CD4-positive, CD25-positive, alpha-beta regulatory T cell (primary cell): ENCODE measurements around the gene FASN. TPM values are rescaled to one million over a fixed set of nuclear protein-coding genes. Genes with fewer than 3 reads are reported as not detected.
A peak's percentile ranks its signal among the peaks of the same experiment; 100 is the strongest.

ENCODE experiments used
- ATAC-seq, 2 donors: fragments of 150-1000 bp; cut with Tn5 transposase; one replicate each; pipeline ENCODE4 v1.10.0; 2021; ENCODE audit warnings: low read depth in 2 of 2, moderate number of reproducible peaks in 2 of 2, moderate library complexity in 1 of 2
- DNase-seq, 3 donors: peaks; one replicate each; pipeline versions ENCODE4 v3.0.0 to v3.0.0-alpha.2; 2012 to 2022; ENCODE audit warnings: mixed read lengths in 1 of 3
- H3K27ac ChIP-seq: one replicate; pipeline ENCODE4 v1.7.0; 2013; ENCODE audit warnings: mild to moderate bottlenecking, low read length; ENCODE audit not compliant: insufficient read depth, poor library complexity, severe bottlenecking
- H3K27me3 ChIP-seq: one replicate; pipeline ENCODE4 v1.7.0; 2013; ENCODE audit warnings: low read length; ENCODE audit not compliant: control insufficient read depth, insufficient read depth
- H3K36me3 ChIP-seq: one replicate; pipeline ENCODE4 v1.7.0; 2013; ENCODE audit warnings: mild to moderate bottlenecking, low read length, moderate library complexity; ENCODE audit not compliant: control insufficient read depth, insufficient read depth
- H3K4me1 ChIP-seq: 2 replicates; pipeline ENCODE4 v1.7.0; 2013; ENCODE audit warnings: mild to moderate bottlenecking, low read length; ENCODE audit not compliant: insufficient read depth, control insufficient read depth, poor library complexity, severe bottlenecking
- H3K4me3 ChIP-seq: one replicate; pipeline ENCODE4 v1.7.0; 2013; ENCODE audit warnings: low read depth, mild to moderate bottlenecking, low read length, moderate library complexity
- H3K9me3 ChIP-seq, 2 experiments: 1 replicate in 1 of 2; 2 replicates in 1 of 2; pipeline ENCODE4 v1.7.0; 2013; ENCODE audit warnings: low read length in 2 of 2, mild to moderate bottlenecking in 1 of 2, moderate library complexity in 1 of 2; ENCODE audit not compliant: control insufficient read depth in 2 of 2
- H3K27ac Mint-ChIP-seq, 3 donors: one replicate each; pipeline ENCODE4 v1.8.0; 2020 to 2022; ENCODE audit warnings: mild to moderate bottlenecking in 3 of 3, mixed read lengths in 3 of 3, moderate library complexity in 2 of 3
- H3K27me3 Mint-ChIP-seq: one replicate; pipeline ENCODE4 v1.8.0; 2022; ENCODE audit warnings: mild to moderate bottlenecking, mixed read lengths
- H3K36me3 Mint-ChIP-seq: one replicate; pipeline ENCODE4 v1.8.0; 2020; ENCODE audit warnings: mixed read lengths
- H3K4me1 Mint-ChIP-seq, 4 donors: one replicate each; pipeline ENCODE4 v1.8.0; 2020 to 2022; ENCODE audit warnings: mixed read lengths in 4 of 4, mild to moderate bottlenecking in 1 of 4
- H3K4me3 Mint-ChIP-seq, 4 donors: one replicate each; pipeline ENCODE4 v1.8.0; 2020 to 2022; ENCODE audit warnings: mild to moderate bottlenecking in 4 of 4, mixed read lengths in 4 of 4, moderate library complexity in 3 of 4
- H3K9me3 Mint-ChIP-seq, 7 donors: one replicate each; pipeline ENCODE4 v1.8.0; 2020 to 2022; ENCODE audit warnings: mixed read lengths in 7 of 7, mild to moderate bottlenecking in 3 of 7, moderate library complexity in 2 of 7
- polyA plus RNA-seq, 4 donors: library from polyadenylated mRNA; unstranded; fragments of 300-500 nt; fragmentation: Illumina TruSeq; gene quantifications; one replicate each; pipeline ENCODE4 v1.2.3, GENCODE V29; 2021
- total RNA-seq: library from RNA; stranded (reverse); gene quantifications from one replicate; pipeline ENCODE4 v1.2.3, GENCODE V29; 2022

The FASN gene
- total and polyA plus RNA-seq, 5 donors from 2014 or later: 0.23 to 153 (median 0.79) TPM

DNA sequence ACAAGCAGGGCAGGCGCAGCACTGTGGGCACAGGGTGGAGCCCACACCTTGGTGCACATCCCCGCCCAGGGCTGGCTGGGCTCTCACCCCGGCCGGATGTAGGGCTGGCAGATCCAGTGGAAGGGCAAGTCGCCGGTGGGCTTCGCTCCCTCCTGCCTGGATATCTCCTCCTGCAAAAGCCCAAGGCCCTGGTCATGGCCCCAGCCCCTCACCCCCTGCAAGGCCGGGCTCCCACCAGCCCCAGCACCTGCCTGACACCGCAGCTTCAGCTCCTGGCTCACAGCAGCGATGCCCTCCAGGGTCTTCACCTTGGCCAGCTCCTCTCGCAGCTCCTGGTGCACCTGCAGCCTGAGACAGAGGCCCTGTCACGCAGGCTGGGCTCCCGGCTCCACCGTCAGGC is 37.4 kb downstream of the FASN start:
- H3K9me3 ChIP-seq: no peaks in the 10 kb centered on the region
- H3K27ac Mint-ChIP-seq: no peak overlapping the region
- H3K36me3 ChIP-seq: peaks cover 22% of the 10 kb centered on the region
- ATAC-seq (no peak), DNase-seq (no peak)
- peaks cover 0 to 2% (median 0%) of the 10 kb centered on the region in 7 donors for H3K9me3 Mint-ChIP-seq
- no peak overlapping the region for H3K4me3 ChIP-seq
- no peak overlapping the region for H3K4me3 Mint-ChIP-seq
- no peak overlapping the region for H3K27ac ChIP-seq
- H3K27me3 Mint-ChIP-seq: no peaks in the 10 kb centered on the region
- peaks cover 5% of the 10 kb centered on the region for H3K36me3 Mint-ChIP-seq
- H3K27me3 ChIP-seq: no peaks in the 10 kb centered on the region
- H3K4me1 Mint-ChIP-seq: peaks cover 0 to 10% (median 0%) of the 10 kb centered on the region in 4 donors
- peaks cover 18% of the 10 kb centered on the region for H3K4me1 ChIP-seq

DNA sequence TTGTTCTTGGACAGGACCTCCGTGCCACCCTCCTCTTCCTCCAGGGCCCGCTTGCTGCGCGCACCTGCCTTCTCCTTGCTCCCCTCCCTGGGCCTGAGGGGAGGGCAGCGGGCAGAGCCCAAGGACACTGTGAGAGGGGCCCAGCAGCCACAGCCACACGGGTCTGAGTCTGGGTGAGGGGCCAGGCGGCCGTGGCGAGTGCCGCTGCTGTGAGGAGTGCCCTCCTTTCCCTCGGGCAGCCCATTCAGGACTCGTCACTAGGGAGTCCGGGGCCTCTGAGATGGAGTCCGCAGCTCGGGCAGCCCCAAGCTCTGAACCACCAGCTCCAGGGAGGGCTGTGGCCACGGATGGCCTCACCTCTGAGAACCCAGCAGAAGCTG is 38.0 kb downstream of the FASN start:
- no peaks in the 10 kb centered on the region for H3K27me3 Mint-ChIP-seq

DNA sequence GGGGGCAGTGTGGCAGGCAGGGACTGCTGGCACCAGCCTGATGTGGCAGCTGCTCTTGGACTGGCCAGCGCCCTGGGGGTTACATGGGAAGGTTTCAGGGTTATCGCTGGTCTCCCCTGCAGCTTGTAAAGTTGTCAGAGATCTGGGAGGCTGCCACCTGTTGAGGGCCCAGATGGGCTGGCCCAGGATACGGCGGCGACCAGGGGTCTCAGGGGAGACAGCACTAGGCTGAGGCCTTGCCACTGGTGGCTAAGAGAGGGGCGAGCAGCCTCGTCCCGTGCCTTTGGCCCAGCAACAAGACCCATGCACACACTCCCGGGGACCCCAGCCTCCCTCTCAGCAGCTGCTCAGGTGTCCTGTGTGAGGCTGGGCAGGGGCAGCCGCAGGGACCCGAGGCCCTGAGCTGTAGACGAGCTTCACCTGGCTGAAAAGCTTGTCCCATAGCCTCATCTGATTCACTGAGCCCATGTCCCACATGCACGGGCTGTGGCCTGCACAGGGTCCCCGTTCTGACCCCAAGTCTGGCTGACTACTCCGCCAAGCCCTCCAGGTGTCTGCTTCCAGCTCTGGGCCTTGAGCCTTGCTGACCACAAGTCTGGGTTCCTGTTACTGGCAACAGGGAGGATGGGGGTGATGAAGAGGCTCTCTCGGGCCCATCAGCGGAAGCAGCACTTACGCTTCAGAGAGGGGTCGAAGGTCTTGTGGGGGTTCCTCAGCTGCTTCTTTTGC is 38.6 kb downstream of the FASN start:
- no peak for ATAC-seq
- peaks cover 0 to 10% (median 0%) of the 10 kb centered on the region in 4 donors for H3K4me1 Mint-ChIP-seq
- H3K36me3 ChIP-seq: peaks cover 29% of the 10 kb centered on the region
- H3K27me3 Mint-ChIP-seq: no peaks in the 10 kb centered on the region
- H3K9me3 Mint-ChIP-seq: peaks cover 0 to 2% (median 0%) of the 10 kb centered on the region in 7 donors
- no peaks in the 10 kb centered on the region for H3K27me3 ChIP-seq
- H3K27ac ChIP-seq: no peak overlapping the region
- H3K4me3 ChIP-seq: no peak overlapping the region
- peak overlapping the region in 1 of 3 donors; percentile 43 for H3K27ac Mint-ChIP-seq
- DNase-seq: no peak
- H3K4me3 Mint-ChIP-seq: no peak overlapping the region
- peaks cover 10% of the 10 kb centered on the region for H3K4me1 ChIP-seq
- peaks cover 5% of the 10 kb centered on the region for H3K36me3 Mint-ChIP-seq
- H3K9me3 ChIP-seq: no peaks in the 10 kb centered on the region

More for the DNA sequence above, 38.0 kb downstream of the FASN start:
- Histone ChIP-seq H3K4me1 (peaks cover 15% of the 10 kb centered on the region), H3K9me3 (no peaks in the 10 kb centered on the region), H3K4me3 (no peak overlapping the region), H3K27me3 (no peaks in the 10 kb centered on the region), H3K36me3 (peaks cover 26% of the 10 kb centered on the region), H3K27ac (no peak overlapping the region)
- ATAC-seq (no peak), DNase-seq (no peak)
- peaks cover 0 to 2% (median 0%) of the 10 kb centered on the region in 7 donors for H3K9me3 Mint-ChIP-seq
- peaks cover 5% of the 10 kb centered on the region for H3K36me3 Mint-ChIP-seq
- peaks cover 0 to 11% (median 0%) of the 10 kb centered on the region in 4 donors for H3K4me1 Mint-ChIP-seq
- H3K4me3 Mint-ChIP-seq: no peak overlapping the region
- no peak overlapping the region for H3K27ac Mint-ChIP-seq

DNA sequence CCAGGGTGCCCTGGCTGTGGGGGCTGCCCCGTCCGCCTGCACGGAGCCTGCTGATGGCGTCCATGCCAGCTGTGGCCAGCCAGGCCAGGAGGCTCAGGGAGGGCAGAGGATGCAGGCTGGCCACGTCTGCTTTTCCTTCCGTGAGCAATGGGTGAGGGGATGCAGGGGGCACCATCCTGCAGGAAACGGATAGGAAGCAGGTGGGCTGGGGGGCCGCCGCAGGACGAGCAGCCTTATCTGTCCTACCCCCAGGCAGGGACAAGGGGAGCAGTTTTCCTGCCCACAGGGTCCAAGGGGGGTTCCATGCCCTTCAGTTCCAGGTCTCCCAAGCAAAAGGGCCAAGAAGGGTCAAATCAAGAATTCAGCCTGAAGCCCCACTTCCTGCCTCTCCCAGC is 39.2 kb downstream of the FASN start:
- H3K36me3 Mint-ChIP-seq: peaks cover 5% of the 10 kb centered on the region
- H3K4me3 Mint-ChIP-seq: peak overlapping the region in 1 of 4 donors; percentile 55

DNA sequence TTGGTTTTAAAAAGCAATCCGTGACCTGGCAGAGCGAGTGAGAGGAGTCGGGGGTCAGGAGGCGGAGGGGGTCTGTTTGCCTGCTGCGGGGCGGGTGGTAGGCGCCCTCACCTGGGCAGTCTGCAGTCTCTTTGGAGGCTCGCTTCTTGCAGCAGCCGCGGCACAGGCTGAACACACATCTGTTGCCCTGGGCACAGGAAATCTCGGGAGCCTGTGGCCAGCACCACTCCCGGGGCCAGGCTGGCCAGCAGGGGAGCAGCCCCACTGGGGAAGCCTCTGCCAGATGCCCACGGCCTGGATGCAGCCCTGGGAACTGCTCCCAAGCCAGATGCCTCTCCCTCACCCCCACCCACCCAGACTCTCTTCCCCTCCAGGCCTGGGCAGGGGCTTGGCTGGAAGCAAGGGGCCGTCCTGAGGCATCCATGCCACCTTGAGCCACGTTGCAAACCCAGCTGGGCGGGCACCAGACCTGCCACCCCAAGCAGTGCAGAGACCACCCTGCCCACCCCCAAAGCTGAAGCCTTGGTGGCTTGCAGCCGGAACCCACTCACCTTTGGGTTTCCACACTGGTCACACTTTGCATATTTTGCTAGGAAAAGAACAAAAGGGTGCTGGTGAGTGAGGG is 39.7 kb downstream of the FASN start:
- peak overlapping the region in 2 of 4 donors; percentile 22 to 74 for H3K4me3 Mint-ChIP-seq
- peaks cover 33% of the 10 kb centered on the region for H3K36me3 ChIP-seq
- DNase-seq: no peak

More for the DNA sequence above, 39.2 kb downstream of the FASN start:
- peak overlapping the region in 1 of 3 donors; percentile 56 for H3K27ac Mint-ChIP-seq
- H3K9me3 ChIP-seq: no peaks in the 10 kb centered on the region
- H3K4me1 ChIP-seq: peaks cover 5% of the 10 kb centered on the region
- peaks cover 0 to 4% (median 0%) of the 10 kb centered on the region in 4 donors for H3K4me1 Mint-ChIP-seq
- H3K36me3 ChIP-seq: peaks cover 32% of the 10 kb centered on the region
- H3K9me3 Mint-ChIP-seq: peaks cover 0 to 2% (median 0%) of the 10 kb centered on the region in 7 donors
- H3K27me3 Mint-ChIP-seq: no peaks in the 10 kb centered on the region
- H3K27ac ChIP-seq: no peak overlapping the region
- ATAC-seq (no peak), DNase-seq (no peak)
- no peaks in the 10 kb centered on the region for H3K27me3 ChIP-seq
- no peak overlapping the region for H3K4me3 ChIP-seq

DNA sequence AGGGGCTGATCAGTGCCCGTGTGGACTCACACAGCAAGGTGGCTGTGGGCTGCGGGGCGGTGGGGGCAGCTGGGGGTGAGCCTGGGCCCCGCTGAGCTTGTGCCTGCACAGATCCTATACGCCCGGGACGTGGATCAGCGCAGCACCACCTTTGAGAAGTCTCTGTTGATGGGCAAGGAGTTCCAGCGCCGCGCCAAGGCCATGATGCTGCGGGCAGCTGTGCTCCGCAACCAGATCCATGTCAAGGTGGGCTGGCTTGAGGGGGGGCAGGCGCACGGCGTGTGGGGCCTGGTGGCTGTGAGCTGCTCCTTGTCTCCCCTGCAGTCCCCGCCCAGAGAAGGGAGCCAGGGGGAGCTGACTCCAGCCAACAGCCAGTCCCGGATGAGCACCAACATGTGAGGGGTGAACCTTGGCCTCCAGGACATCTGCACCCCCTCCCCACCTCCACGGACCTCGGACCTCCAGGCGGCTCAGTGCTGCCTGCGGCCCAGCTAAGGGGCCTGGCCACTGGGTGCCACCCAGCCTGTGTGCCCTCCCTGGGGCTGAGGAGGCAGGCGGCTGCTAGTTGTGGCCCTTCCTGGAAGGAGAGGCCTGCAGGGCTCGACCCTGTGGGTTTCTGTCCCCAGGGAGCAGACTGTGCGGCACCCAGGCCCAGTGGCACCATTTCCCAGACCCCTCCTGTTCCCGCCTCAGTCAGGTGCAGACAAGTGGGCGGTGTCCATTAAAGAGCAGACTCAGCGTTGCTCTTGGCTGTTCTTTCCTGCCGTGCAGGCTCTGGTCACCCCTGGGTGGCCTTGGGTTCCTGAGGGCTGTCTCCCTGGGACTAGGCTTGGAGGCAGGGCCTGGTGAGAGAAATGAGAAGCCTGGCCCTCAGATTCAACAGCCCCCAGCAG is 41.1 kb downstream of the FASN start:
- Histone ChIP-seq H3K27ac (no peak overlapping the region), H3K9me3 (no peaks in the 10 kb centered on the region), H3K4me1 (peaks cover 17% of the 10 kb centered on the region), H3K36me3 (peaks cover 30% of the 10 kb centered on the region), H3K27me3 (no peaks in the 10 kb centered on the region), H3K4me3 (no peak overlapping the region)
- ATAC-seq (no peak), DNase-seq (no peak)
- no peaks in the 10 kb centered on the region for H3K27me3 Mint-ChIP-seq
- peaks cover 5% of the 10 kb centered on the region for H3K36me3 Mint-ChIP-seq
- no peak overlapping the region for H3K4me3 Mint-ChIP-seq
- H3K4me1 Mint-ChIP-seq: peaks cover 0 to 11% (median 3%) of the 10 kb centered on the region in 4 donors
- H3K9me3 Mint-ChIP-seq: peaks cover 0 to 2% (median 0%) of the 10 kb centered on the region in 7 donors
- no peak overlapping the region for H3K27ac Mint-ChIP-seq

More for the DNA sequence above, 39.7 kb downstream of the FASN start:
- peaks cover 0 to 5% (median under 1%) of the 10 kb centered on the region in 4 donors for H3K4me1 Mint-ChIP-seq
- Histone ChIP-seq H3K4me3 (no peak overlapping the region), H3K9me3 (no peaks in the 10 kb centered on the region), H3K27me3 (no peaks in the 10 kb centered on the region), H3K27ac (no peak overlapping the region), H3K4me1 (peaks cover 6% of the 10 kb centered on the region)
- peak overlapping the region in 1 of 3 donors; percentile 56 for H3K27ac Mint-ChIP-seq
- peaks cover 0 to 2% (median 0%) of the 10 kb centered on the region in 7 donors for H3K9me3 Mint-ChIP-seq
- no peaks in the 10 kb centered on the region for H3K27me3 Mint-ChIP-seq
- peaks cover 5% of the 10 kb centered on the region for H3K36me3 Mint-ChIP-seq
- ATAC-seq: no peak

DNA sequence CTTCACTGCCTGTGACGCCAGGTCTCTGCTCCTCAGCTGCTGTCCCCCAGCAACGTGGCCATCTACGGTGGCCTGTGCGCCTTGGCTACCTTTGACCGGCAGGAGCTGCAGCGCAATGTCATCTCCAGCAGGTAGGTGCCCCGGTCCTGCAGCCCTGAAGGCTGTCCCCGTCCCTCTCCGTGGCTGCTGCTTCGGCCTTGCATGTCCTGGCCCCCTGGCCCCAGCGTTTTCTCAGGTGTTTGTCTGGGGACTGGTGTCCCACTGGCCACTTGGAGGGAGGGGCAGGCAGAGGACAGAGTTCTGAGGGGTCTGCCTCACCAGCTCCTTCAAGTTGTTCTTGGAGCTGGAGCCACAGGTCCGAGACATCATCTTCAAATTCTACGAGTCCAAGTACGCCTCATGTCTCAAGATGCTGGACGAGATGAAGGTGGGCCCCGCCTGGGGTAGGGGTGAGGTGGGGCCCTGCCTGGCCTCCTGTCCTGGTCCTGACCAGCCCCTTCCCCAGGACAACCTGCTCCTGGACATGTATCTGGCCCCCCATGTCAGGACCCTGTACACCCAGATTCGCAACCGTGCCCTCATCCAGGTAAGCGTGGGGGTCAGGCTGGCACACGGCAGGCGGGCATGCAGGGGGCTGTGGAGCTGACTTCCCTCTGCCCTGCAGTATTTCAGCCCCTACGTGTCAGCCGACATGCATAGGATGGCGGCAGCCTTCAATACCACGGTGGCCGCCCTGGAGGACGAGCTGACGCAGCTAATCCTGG is 41.9 kb downstream of the FASN start:
- peaks cover 5% of the 10 kb centered on the region for H3K36me3 Mint-ChIP-seq
- ATAC-seq: no peak
- Histone ChIP-seq H3K9me3 (no peaks in the 10 kb centered on the region), H3K27me3 (no peaks in the 10 kb centered on the region), H3K4me3 (no peak overlapping the region), H3K36me3 (peaks cover 27% of the 10 kb centered on the region), H3K4me1 (peaks cover 17% of the 10 kb centered on the region), H3K27ac (no peak overlapping the region)
- H3K9me3 Mint-ChIP-seq: peaks cover 0 to under 1% (median 0%) of the 10 kb centered on the region in 7 donors
- peak overlapping the region in 1 of 3 donors; percentile 56 for H3K27ac Mint-ChIP-seq
- H3K4me3 Mint-ChIP-seq: no peak overlapping the region
- H3K27me3 Mint-ChIP-seq: no peaks in the 10 kb centered on the region
- no peak for DNase-seq
- peaks cover 0 to 11% (median 3%) of the 10 kb centered on the region in 4 donors for H3K4me1 Mint-ChIP-seq
